ENCODE measurements around the gene ERCC3. TPM values are rescaled to one million over a fixed set of nuclear protein-coding genes. Genes with fewer than 3 reads are reported as not detected.

The ERCC3 gene
- total RNA-seq, 1 experiment from 2014 or later, result 34.9 TPM

- ChIA-PET CTCF (interaction anchor here (0.7 kb wide), 1 partner anchor 140 kb away, joined by 3 read pairs; no protein-coding TSS in a partner anchor), POLR2A (interaction anchor here (0.6 kb wide), 1 partner anchor 85 kb away, joined by 3 read pairs; no protein-coding TSS in a partner anchor)
- peaks cover 5% of the 10 kb centered on the region for H3K9me3 Mint-ChIP-seq (ENCODE audit: unreplicated experiment)
- BruUV-seq (replicated peaks), result no TSS peak
- DNase-seq (ENCODE audit: unreplicated experiment), result no peak
- no peaks in the 10 kb centered on the region for H3K4me1 Mint-ChIP-seq (ENCODE audit: insufficient read depth, unreplicated experiment)
- intact Hi-C loops (cut with micrococcal nuclease), result no loop called here
- H3K36me3 Mint-ChIP-seq (ENCODE audit: insufficient read depth, unreplicated experiment), result peaks cover 91% of the 10 kb centered on the region
- H3K4me3 Mint-ChIP-seq (ENCODE audit: unreplicated experiment), result no peak overlapping the region
- H3K27me3 Mint-ChIP-seq (ENCODE audit: insufficient read depth, unreplicated experiment), result no peaks in the 10 kb centered on the region
- no peak for TF ChIP-seq CTCF (IDR thresholded peaks at IDR 0.05; ENCODE audit: unreplicated experiment)
- H3K27ac Mint-ChIP-seq (ENCODE audit: low read depth, unreplicated experiment), result no peak overlapping the region
Measured at GRCh38 chr2:127278959-127279358, 15.0 kb downstream of the ERCC3 start.

- BruUV-seq (replicated peaks), result no TSS peak
- intact Hi-C loops (cut with micrococcal nuclease), result no loop called here
- peaks cover 92% of the 10 kb centered on the region for H3K36me3 Mint-ChIP-seq (ENCODE audit: insufficient read depth, unreplicated experiment)
- TF ChIP-seq CTCF (IDR thresholded peaks at IDR 0.05; ENCODE audit: unreplicated experiment), result no peak
- no peaks in the 10 kb centered on the region for H3K9me3 Mint-ChIP-seq (ENCODE audit: unreplicated experiment)
- POLR2A ChIA-PET, result interaction anchor here (0.7 kb wide), 1 partner anchor 565 kb away, joined by 3 read pairs; no protein-coding TSS in a partner anchor
- H3K27me3 Mint-ChIP-seq (ENCODE audit: insufficient read depth, unreplicated experiment), result no peaks in the 10 kb centered on the region
- H3K4me3 Mint-ChIP-seq (ENCODE audit: unreplicated experiment), result no peak overlapping the region
- no peak overlapping the region for H3K27ac Mint-ChIP-seq (ENCODE audit: low read depth, unreplicated experiment)
- CTCF ChIA-PET, result no interaction called here
- no peaks in the 10 kb centered on the region for H3K4me1 Mint-ChIP-seq (ENCODE audit: insufficient read depth, unreplicated experiment)
- no peak for DNase-seq (ENCODE audit: unreplicated experiment)
Measured at GRCh38 chr2:127277028-127277427, 16.9 kb downstream of the ERCC3 start.

GRCh38 chr2:127275789-127276188, 18.2 kb downstream of the ERCC3 start:
- no peak overlapping the region for H3K4me3 Mint-ChIP-seq (ENCODE audit: unreplicated experiment)
- H3K9me3 Mint-ChIP-seq (ENCODE audit: unreplicated experiment), result no peaks in the 10 kb centered on the region
- no peaks in the 10 kb centered on the region for H3K27me3 Mint-ChIP-seq (ENCODE audit: insufficient read depth, unreplicated experiment)
- ChIA-PET CTCF (interaction anchor here (0.6 kb wide), 1 partner anchor 69 kb away, joined by 3 read pairs; no protein-coding TSS in a partner anchor), POLR2A (no interaction called here)
- no peak overlapping the region for H3K27ac Mint-ChIP-seq (ENCODE audit: low read depth, unreplicated experiment)
- BruUV-seq (replicated peaks), result no TSS peak
- DNase-seq (ENCODE audit: unreplicated experiment), result no peak
- no peak for TF ChIP-seq CTCF (IDR thresholded peaks at IDR 0.05; ENCODE audit: unreplicated experiment)
- peaks cover 92% of the 10 kb centered on the region for H3K36me3 Mint-ChIP-seq (ENCODE audit: insufficient read depth, unreplicated experiment)
- intact Hi-C loops (cut with micrococcal nuclease), result no loop called here
- no peaks in the 10 kb centered on the region for H3K4me1 Mint-ChIP-seq (ENCODE audit: insufficient read depth, unreplicated experiment)

- BruUV-seq (replicated peaks), result no TSS peak
- no peaks in the 10 kb centered on the region for H3K4me1 Mint-ChIP-seq (ENCODE audit: insufficient read depth, unreplicated experiment)
- H3K4me3 Mint-ChIP-seq (ENCODE audit: unreplicated experiment), result no peak overlapping the region
- no peaks in the 10 kb centered on the region for H3K9me3 Mint-ChIP-seq (ENCODE audit: unreplicated experiment)
- no peak for DNase-seq (ENCODE audit: unreplicated experiment)
- H3K27me3 Mint-ChIP-seq (ENCODE audit: insufficient read depth, unreplicated experiment), result no peaks in the 10 kb centered on the region
- ChIA-PET POLR2A (no interaction called here), CTCF (interaction anchor here (0.6 to 0.7 kb wide), 2 partner anchors 69 to 166 kb away, joined by 3 read pairs; no protein-coding TSS in a partner anchor)
- intact Hi-C loops (cut with micrococcal nuclease), result no loop called here
- no peak for TF ChIP-seq CTCF (IDR thresholded peaks at IDR 0.05; ENCODE audit: unreplicated experiment)
- H3K27ac Mint-ChIP-seq (ENCODE audit: low read depth, unreplicated experiment), result no peak overlapping the region
- H3K36me3 Mint-ChIP-seq (ENCODE audit: insufficient read depth, unreplicated experiment), result peaks cover 92% of the 10 kb centered on the region
Measured at GRCh38 chr2:127275356-127275755, 18.6 kb downstream of the ERCC3 start.

Measured in MCF 10A (cell line).